ENCODE results near the gene FGF5. TPM values are rescaled to one million over a fixed set of nuclear protein-coding genes. Genes with fewer than 3 reads are reported as not detected.

The FGF5 gene
- total RNA-seq, result under 1 TPM in 1 of 4 donors, not detected in 3; 0.15 TPM

GRCh38 chr4:80266253-80266901 is at the start of gene FGF5:
Gene FGF5, plus strand, starts transcription at chr4:80266664. Its CDS starts 161 bp downstream, at chr4:80266825.
- Histone ChIP-seq H3K4me3 (peak within 1 kb of the TSS; percentile 29 to 38), H3K27ac (no peak within 1 kb of the TSS), H3K4me1 (no peaks in the 10 kb centered on the region), H3K27me3 (peaks cover 0 to 23% of the 10 kb centered on the region in 2 donors), H3K36me3 (no peaks in the 10 kb centered on the region), H3K9me3 (no peaks in the 10 kb centered on the region)
- intact Hi-C loops (cut with DNase I; ENCODE audit: low total_unique reads), result no loop called here
- peak; percentile 29 to 46 for DNase-seq
- no peak for TF ChIP-seq POLR2A (IDR thresholded peaks at IDR 0.05)
- TF ChIP-seq CTCF (IDR thresholded peaks at IDR 0.05), result no peak

GRCh38 chr4:80219301-80220025 is 47.0 kb upstream of the FGF5 start:
- no peaks in the 10 kb centered on the region for H3K4me1 ChIP-seq
- no peak for DNase-seq
- H3K9me3 ChIP-seq, result no peaks in the 10 kb centered on the region
- no peak overlapping the region for H3K27ac ChIP-seq
- no peak overlapping the region for H3K4me3 ChIP-seq
- TF ChIP-seq CTCF (IDR thresholded peaks at IDR 0.05), result no peak
- no peak for TF ChIP-seq POLR2A (IDR thresholded peaks at IDR 0.05)
- intact Hi-C loops (cut with DNase I; ENCODE audit: low total_unique reads), result loop anchor here (5.0 kb wide), 1 partner anchor 1267 kb away; no protein-coding TSS in a partner anchor
- H3K27me3 ChIP-seq, result peaks cover 0 to 4% of the 10 kb centered on the region in 2 donors
- H3K36me3 ChIP-seq, result no peaks in the 10 kb centered on the region

GRCh38 chr4:80220711-80221110 is 45.8 kb upstream of the FGF5 start:
- peaks cover 0 to 4% of the 10 kb centered on the region in 2 donors for H3K27me3 ChIP-seq
- DNase-seq, result no peak
- no peak overlapping the region for H3K27ac ChIP-seq
- no peak overlapping the region for H3K4me3 ChIP-seq
- intact Hi-C loops (cut with DNase I; ENCODE audit: low total_unique reads), result no loop called here
- H3K36me3 ChIP-seq, result no peaks in the 10 kb centered on the region
- no peaks in the 10 kb centered on the region for H3K4me1 ChIP-seq
- TF ChIP-seq CTCF (IDR thresholded peaks at IDR 0.05) (no peak), POLR2A (IDR thresholded peaks at IDR 0.05) (no peak)
- no peaks in the 10 kb centered on the region for H3K9me3 ChIP-seq

GRCh38 chr4:80221161-80221560 is 45.3 kb upstream of the FGF5 start:
- Histone ChIP-seq H3K4me1 (no peaks in the 10 kb centered on the region), H3K27me3 (peaks cover 0 to 4% of the 10 kb centered on the region in 2 donors), H3K36me3 (no peaks in the 10 kb centered on the region), H3K4me3 (no peak overlapping the region), H3K27ac (no peak overlapping the region), H3K9me3 (no peaks in the 10 kb centered on the region)
- peak in 1 of 4 experiments; percentile 13 for TF ChIP-seq CTCF (IDR thresholded peaks at IDR 0.05)
- TF ChIP-seq POLR2A (IDR thresholded peaks at IDR 0.05), result no peak
- no peak for DNase-seq
- intact Hi-C loops (cut with DNase I; ENCODE audit: low total_unique reads), result no loop called here

- Histone ChIP-seq H3K36me3 (no peaks in the 10 kb centered on the region), H3K27ac (no peak overlapping the region), H3K4me3 (no peak overlapping the region), H3K27me3 (no peaks in the 10 kb centered on the region), H3K4me1 (no peaks in the 10 kb centered on the region), H3K9me3 (no peaks in the 10 kb centered on the region)
- no peak for TF ChIP-seq POLR2A (IDR thresholded peaks at IDR 0.05)
- TF ChIP-seq CTCF (IDR thresholded peaks at IDR 0.05), result no peak
- DNase-seq, result no peak
- intact Hi-C loops (cut with DNase I; ENCODE audit: low total_unique reads), result no loop called here
Observed at GRCh38 chr4:80225595-80225994, 40.9 kb upstream of the FGF5 start.
